IMR-90 (cell line): ENCODE data around the gene OR6J1. TPM values are rescaled to one million over a fixed set of nuclear protein-coding genes. Genes with fewer than 3 reads are reported as not detected.
A peak's percentile ranks its signal among the peaks of the same experiment; 100 is the strongest.

Experiments used
- ATAC-seq: fragments of 200-7000 bp; cut with Tn5 transposase; 2 replicates; pipeline ENCODE4 v1.9.1; 2020; ENCODE audit warnings: low read depth, mild to moderate bottlenecking, moderate library complexity
- BruUV-seq: library from RNA; stranded (reverse); fragments of 400-500 nt; replicated peaks from 2 replicates; lab custom pipeline; 2021; lab: Mats Ljungman, UMichigan
- CTCF ChIA-PET: fragments of 300-600 bp; formaldehyde crosslinking; extraction: SDS; loops from one replicate; lab custom pipeline; 2021; ENCODE audit warnings: antibody characterized with exemption; lab: Yijun Ruan, JAX
- POLR2A ChIA-PET: fragments of 300-600 bp; sonication (Branson Sonifier 250); formaldehyde crosslinking; loops from one replicate; lab custom pipeline; 2022; ENCODE audit warnings: antibody characterized with exemption; ENCODE audit not compliant: unreplicated experiment; lab: Charles Lee
- DNase-seq: peaks from one replicate; pipeline ENCODE4 v3.0.0; 2013
- H2AFZ ChIP-seq: replicated peaks from 2 replicates; pipeline ENCODE3; 2013; ENCODE audit warnings: low read length, mild to moderate bottlenecking; ENCODE audit not compliant: poor library complexity
- H2AK5ac ChIP-seq: 2 replicates; pipeline ENCODE4 v1.6.1; 2013; ENCODE audit warnings: low read depth, low read length, inconsistent platforms
- H2AK9ac ChIP-seq: replicated peaks from 2 replicates; pipeline ENCODE3; 2013; ENCODE audit warnings: mild to moderate bottlenecking, low read depth, low read length, moderate library complexity; ENCODE audit not compliant: poor library complexity
- H2BK120ac ChIP-seq: 2 replicates; pipeline ENCODE4 v1.6.1; 2013; ENCODE audit warnings: low read depth, low read length, inconsistent platforms
- H2BK15ac ChIP-seq: 3 replicates; pipeline ENCODE4 v1.6.1; 2013; ENCODE audit warnings: low read depth, low read length, inconsistent platforms
- H2BK20ac ChIP-seq: 2 replicates; pipeline ENCODE4 v1.6.1; 2013; ENCODE audit warnings: low read depth, mild to moderate bottlenecking, inconsistent platforms, low read length, moderate library complexity
- H2BK5ac ChIP-seq: 2 replicates; pipeline ENCODE4 v1.6.1; 2013; ENCODE audit warnings: mild to moderate bottlenecking, low read depth, low read length, inconsistent platforms; ENCODE audit not compliant: poor library complexity, severe bottlenecking
- H3K14ac ChIP-seq: replicated peaks from 2 replicates; pipeline ENCODE4 v1.6.1; 2013; ENCODE audit warnings: low read depth, low read length, inconsistent platforms
- H3K18ac ChIP-seq: 2 replicates; pipeline ENCODE4 v1.6.1; 2013; ENCODE audit warnings: low read depth, low read length, control low read depth
- H3K23ac ChIP-seq: 2 replicates; pipeline ENCODE4 v1.6.1; 2013; ENCODE audit warnings: low read depth, low read length, inconsistent platforms
- H3K27ac ChIP-seq: 2 replicates; pipeline ENCODE4 v1.5.1; 2013; ENCODE audit warnings: mild to moderate bottlenecking, control low read depth, low read length; ENCODE audit not compliant: insufficient read depth
- H3K27me3 ChIP-seq: 2 replicates; pipeline ENCODE4 v1.6.1; 2013; ENCODE audit warnings: low read length; ENCODE audit not compliant: control insufficient read depth, insufficient read depth
- H3K36me3 ChIP-seq: 2 replicates; pipeline ENCODE4 v1.6.1; 2013; ENCODE audit warnings: low read length, mixed read lengths; ENCODE audit not compliant: control insufficient read depth, insufficient read depth
- H3K4ac ChIP-seq: 2 replicates; pipeline ENCODE4 v1.6.1; 2013; ENCODE audit warnings: low read depth, low read length, inconsistent platforms
- H3K4me1 ChIP-seq: 2 replicates; pipeline ENCODE4 v1.6.1; 2013; ENCODE audit warnings: low read length, mixed read lengths; ENCODE audit not compliant: control insufficient read depth, insufficient read depth
- H3K4me2 ChIP-seq: 2 replicates; pipeline ENCODE4 v1.6.1; 2013; ENCODE audit warnings: low read depth, mild to moderate bottlenecking, control low read depth, low read length, moderate library complexity
- H3K4me3 ChIP-seq: 2 replicates; pipeline ENCODE4 v1.5.1; 2013; ENCODE audit warnings: low read depth, mild to moderate bottlenecking, control low read depth, low read length, moderate library complexity; ENCODE audit not compliant: insufficient read depth
- H3K56ac ChIP-seq: 2 replicates; pipeline ENCODE4 v1.6.1; 2013; ENCODE audit warnings: low read length, inconsistent platforms; ENCODE audit not compliant: insufficient read depth; ENCODE audit errors: extremely low read depth
- H3K79me1 ChIP-seq, 2 experiments: 2 replicates each; pipeline ENCODE4 v1.6.1; 2013; ENCODE audit warnings: low read length in 2 of 2, inconsistent platforms in 1 of 2, low read depth in 1 of 2
- H3K9ac ChIP-seq: 2 replicates; pipeline ENCODE4 v1.6.1; 2013; ENCODE audit warnings: low read depth, low read length, control low read depth
- H3K9me1 ChIP-seq: 2 replicates; pipeline ENCODE4 v1.6.1; 2013; ENCODE audit warnings: low read length, inconsistent platforms; ENCODE audit not compliant: insufficient read depth
- H3K9me3 ChIP-seq: 2 replicates; pipeline ENCODE4 v1.6.1; 2013; ENCODE audit warnings: low read length; ENCODE audit not compliant: control insufficient read depth, insufficient read depth
- H4K20me1 ChIP-seq: 2 replicates; pipeline ENCODE4 v1.6.1; 2013; ENCODE audit warnings: low read length, inconsistent platforms; ENCODE audit not compliant: insufficient read depth
- H4K5ac ChIP-seq: 2 replicates; pipeline ENCODE4 v1.6.1; 2013; ENCODE audit warnings: mild to moderate bottlenecking, low read depth, low read length, control low read depth
- H4K8ac ChIP-seq, 2 experiments: 2 replicates each; pipeline ENCODE4 v1.6.1; 2013; ENCODE audit warnings: low read depth in 2 of 2, low read length in 2 of 2, control low read depth in 1 of 2, inconsistent platforms in 1 of 2
- H4K91ac ChIP-seq: 2 replicates; pipeline ENCODE4 v1.6.1; 2013; ENCODE audit warnings: low read depth, low read length, inconsistent platforms; ENCODE audit not compliant: insufficient read depth
- BHLHE40 ChIP-seq: fragments of 150-350 bp; IDR thresholded peaks from 2 replicates; pipeline ENCODE4 v1.6.1; 2016; ENCODE audit warnings: mild to moderate bottlenecking, low read depth, low read length
- CEBPB ChIP-seq: IDR thresholded peaks from 2 replicates; pipeline ENCODE4 v1.6.1; 2012; ENCODE audit warnings: low read depth, low read length, improper control_type of control experiment
- CHD1 ChIP-seq: IDR thresholded peaks from 2 replicates; pipeline ENCODE4 v1.6.1; 2012; ENCODE audit warnings: low read depth, low read length, improper control_type of control experiment
- FOS ChIP-seq: fragments of 150-350 bp; IDR thresholded peaks from 2 replicates; pipeline ENCODE4 v1.6.1; 2016; ENCODE audit warnings: low read depth, low read length
- MAFK ChIP-seq: IDR thresholded peaks from 2 replicates; pipeline ENCODE4 v1.6.1; 2012; ENCODE audit warnings: low read depth, low read length, improper control_type of control experiment
- MXI1 ChIP-seq: IDR thresholded peaks from 2 replicates; pipeline ENCODE4 v1.6.1; 2012; ENCODE audit warnings: low read depth, mild to moderate bottlenecking, low read length, moderate library complexity, borderline replicate concordance
- NFE2L2 ChIP-seq: fragments of 150-350 bp; IDR thresholded peaks from 2 replicates; pipeline ENCODE4 v1.6.1; 2016; ENCODE audit warnings: low read depth, mild to moderate bottlenecking, low read length
- POLR2A ChIP-seq: IDR thresholded peaks from 2 replicates; pipeline ENCODE4 v1.6.1; 2012; ENCODE audit warnings: mild to moderate bottlenecking, low read depth, low read length
- RAD21 ChIP-seq: IDR thresholded peaks from 2 replicates; pipeline ENCODE4 v1.6.1; 2012; ENCODE audit warnings: low read length, improper control_type of control experiment
- RCOR1 ChIP-seq: IDR thresholded peaks from 2 replicates; pipeline ENCODE4 v1.6.1; 2012; ENCODE audit warnings: mild to moderate bottlenecking, low read length, improper control_type of control experiment; ENCODE audit not compliant: insufficient replicate concordance
- SMC3 ChIP-seq: fragments of 150-350 bp; IDR thresholded peaks from 2 replicates; pipeline ENCODE4 v1.6.1; 2016; ENCODE audit warnings: low read depth, mild to moderate bottlenecking, antibody characterized with exemption, low read length, moderate library complexity
- WGBS, 2 experiments: methylation state at CpG; one replicate each; pipeline versions ENCODE4 v1.1.5 to v1.1.7; 2013; ENCODE audit warnings: missing lambda C conversion rate in 2 of 2; ENCODE audit not compliant: insufficient read length in 1 of 2; ENCODE audit errors: extremely low coverage in 2 of 2; 5-methylcytosine and 5-hydroxymethylcytosine counted together
- dilution Hi-C: fragments of 300-500 bp; cut with HindIII; formaldehyde crosslinking; loops from one replicate; pipeline ENCODE4 v1.14.3; 2018; ENCODE audit warnings: low sequenced_read_pairs; ENCODE audit not compliant: unreplicated experiment
- in situ Hi-C: fragments of 300-500 bp; cut with MboI; formaldehyde crosslinking; loops from 3 replicates; pipeline ENCODE4 v1.14.3; 2019; ENCODE audit warnings: low sequenced_read_pairs, inconsistent platforms, mixed read lengths
- intact Hi-C: fragments of 100-400 bp; cut with micrococcal nuclease; formaldehyde crosslinking; loops from 2 replicates; pipeline ENCODE4 v1.10.0; 2022
- polyA plus RNA-seq, 3 experiments: library from polyadenylated mRNA; depleted of rRNA; stranded (reverse); fragments of >200 nt; gene quantifications; 2 replicates each; pipeline ENCODE4 v1.2.3, GENCODE V29; 2012; ENCODE audit warnings: low replicate concordance in 1 of 3
- total RNA-seq: library from RNA; depleted of rRNA; stranded (reverse); fragments of >200 nt; gene quantifications from 2 replicates; pipeline ENCODE4 v1.2.3, GENCODE V29; 2012
- TF ChIP-seq, protein P1 (sequence below): conservative IDR thresholded peaks from 2 replicates; pipeline ENCODE4 v1.5.1; 2012; ENCODE audit warnings: mild to moderate bottlenecking, low read depth, low read length, improper control_type of control experiment
- TF ChIP-seq, protein P2 (sequence below): fragments of 150-350 bp; IDR thresholded peaks from 2 replicates; pipeline ENCODE4 v1.6.1; 2017; ENCODE audit warnings: mild to moderate bottlenecking, antibody characterized with exemption, low read length, low read depth

Gene OR6J1
- total and polyA plus RNA-seq, 2 of the 4 experiments (the other 2 are of a cell fraction), result not detected

DNA sequence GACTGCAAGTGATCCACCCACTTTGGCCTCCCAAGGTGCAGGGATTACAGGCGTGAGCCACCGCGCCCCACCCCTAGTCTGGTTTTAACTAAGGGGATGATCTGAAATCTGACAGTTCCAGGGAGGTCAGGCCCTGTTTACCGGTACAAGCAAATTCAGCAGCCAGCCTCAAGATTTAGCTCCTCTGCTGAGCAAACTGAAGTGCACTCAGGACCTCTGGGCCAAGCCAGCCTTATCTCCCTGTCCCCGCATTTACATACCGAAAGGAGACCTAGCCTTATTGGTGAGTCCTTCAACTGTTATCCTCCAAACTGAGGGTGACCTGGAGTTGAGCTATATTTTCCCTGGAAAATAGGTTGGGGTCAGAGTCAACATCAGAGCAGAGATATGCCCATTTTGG lies 46.9 kb downstream of the OR6J1 start:
- POLR2A ChIA-PET, result no interaction called here
- Histone ChIP-seq H3K14ac (no peak overlapping the region), H4K5ac (0 out of 2 replicates have a peak overlapping the region, but pooled peaks have one; percentile 16), H4K8ac (no peak overlapping the region; a peak in 1 of 4 replicates), H4K91ac (no peak overlapping the region), H3K18ac (no peak overlapping the region), H3K4ac (no peak overlapping the region; the same call in 1 of the 2 replicates), H3K79me1 (peaks cover 13 to 31% of the 10 kb centered on the region in 2 experiments), H3K27me3 (no peaks in the 10 kb centered on the region; the same call in 1 of the 2 replicates), H3K56ac (no peak overlapping the region), H4K20me1 (no peaks in the 10 kb centered on the region; the same call in 1 of the 2 replicates), H3K23ac (no peak overlapping the region), H3K4me1 (peaks cover 7% of the 10 kb centered on the region), H3K9ac (no peak overlapping the region), H3K36me3 (peaks cover 11% of the 10 kb centered on the region), H2BK15ac (no peak overlapping the region), H2AFZ (no peak overlapping the region), H2AK9ac (peak overlapping the region; percentile 25), H3K9me1 (peaks cover 17% of the 10 kb centered on the region), H3K9me3 (no peaks in the 10 kb centered on the region), H3K27ac (no peak overlapping the region), H2BK5ac (no peak overlapping the region), H2AK5ac (peak overlapping the region; percentile 55; the same call in 1 of the 2 replicates), H3K4me3 (no peak overlapping the region), H3K4me2 (no peak overlapping the region), H2BK20ac (no peak overlapping the region; the same call in 1 of the 2 replicates), H2BK120ac (no peak overlapping the region)
- intact Hi-C loops, result no loop called here
- 89% methylated on average over 4 of the region's 6 CpGs; no CpG with 5 or more reads in 1 of the 2 experiments for WGBS, 2 experiments
- no peak for TF ChIP-seq RCOR1
- TF ChIP-seq CHD1, result no peak
- no peak for TF ChIP-seq MAFK
- TF ChIP-seq POLR2A, result no peak
- TF ChIP-seq MXI1, result no peak
- TF ChIP-seq, protein P1, sequence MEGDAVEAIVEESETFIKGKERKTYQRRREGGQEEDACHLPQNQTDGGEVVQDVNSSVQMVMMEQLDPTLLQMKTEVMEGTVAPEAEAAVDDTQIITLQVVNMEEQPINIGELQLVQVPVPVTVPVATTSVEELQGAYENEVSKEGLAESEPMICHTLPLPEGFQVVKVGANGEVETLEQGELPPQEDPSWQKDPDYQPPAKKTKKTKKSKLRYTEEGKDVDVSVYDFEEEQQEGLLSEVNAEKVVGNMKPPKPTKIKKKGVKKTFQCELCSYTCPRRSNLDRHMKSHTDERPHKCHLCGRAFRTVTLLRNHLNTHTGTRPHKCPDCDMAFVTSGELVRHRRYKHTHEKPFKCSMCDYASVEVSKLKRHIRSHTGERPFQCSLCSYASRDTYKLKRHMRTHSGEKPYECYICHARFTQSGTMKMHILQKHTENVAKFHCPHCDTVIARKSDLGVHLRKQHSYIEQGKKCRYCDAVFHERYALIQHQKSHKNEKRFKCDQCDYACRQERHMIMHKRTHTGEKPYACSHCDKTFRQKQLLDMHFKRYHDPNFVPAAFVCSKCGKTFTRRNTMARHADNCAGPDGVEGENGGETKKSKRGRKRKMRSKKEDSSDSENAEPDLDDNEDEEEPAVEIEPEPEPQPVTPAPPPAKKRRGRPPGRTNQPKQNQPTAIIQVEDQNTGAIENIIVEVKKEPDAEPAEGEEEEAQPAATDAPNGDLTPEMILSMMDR, result no peak
- TF ChIP-seq BHLHE40, result no peak
- TF ChIP-seq CEBPB, result no peak
- TF ChIP-seq RAD21, result no peak
- TF ChIP-seq FOS, result no peak
- no peak for TF ChIP-seq NFE2L2
- TF ChIP-seq, protein P2, sequence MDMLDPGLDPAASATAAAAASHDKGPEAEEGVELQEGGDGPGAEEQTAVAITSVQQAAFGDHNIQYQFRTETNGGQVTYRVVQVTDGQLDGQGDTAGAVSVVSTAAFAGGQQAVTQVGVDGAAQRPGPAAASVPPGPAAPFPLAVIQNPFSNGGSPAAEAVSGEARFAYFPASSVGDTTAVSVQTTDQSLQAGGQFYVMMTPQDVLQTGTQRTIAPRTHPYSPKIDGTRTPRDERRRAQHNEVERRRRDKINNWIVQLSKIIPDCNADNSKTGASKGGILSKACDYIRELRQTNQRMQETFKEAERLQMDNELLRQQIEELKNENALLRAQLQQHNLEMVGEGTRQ, result no peak
- no peak for TF ChIP-seq SMC3
- dilution Hi-C loops, result no loop called here
- no TSS peak for BruUV-seq
- CTCF ChIA-PET, result interaction anchor here (2.2 kb wide), 1 partner anchor 7 kb away, joined by 14 read pairs; the partner anchor contains the start of gene DAD1
- no peak for ATAC-seq
- no peak for DNase-seq
- in situ Hi-C loops, result no loop called here
